Esophagus muscularis mucosa (tissue), 3 donors: ENCODE measurements around the gene SPINK2.

ENCODE experiments used
- POLR2A ChIP-seq: fragments of 450-650 bp; IDR thresholded peaks from one replicate; pipeline ENCODE4 v1.6.1; 2017; ENCODE audit warnings: antibody characterized with exemption, moderate library complexity, mild to moderate bottlenecking, low read depth
- TF ChIP-seq, protein P1 (sequence below), 3 experiments: fragments of 200-600 bp in 2 of 3; fragments of 450-650 bp in 1 of 3; sonication (generic) in 2 of 3; IDR thresholded peaks; one replicate each; pipeline ENCODE4 v1.5.1; 2017 to 2019; ENCODE audit warnings: antibody characterized with exemption in 3 of 3, mild to moderate bottlenecking in 2 of 3, moderate library complexity in 1 of 3

DNA sequence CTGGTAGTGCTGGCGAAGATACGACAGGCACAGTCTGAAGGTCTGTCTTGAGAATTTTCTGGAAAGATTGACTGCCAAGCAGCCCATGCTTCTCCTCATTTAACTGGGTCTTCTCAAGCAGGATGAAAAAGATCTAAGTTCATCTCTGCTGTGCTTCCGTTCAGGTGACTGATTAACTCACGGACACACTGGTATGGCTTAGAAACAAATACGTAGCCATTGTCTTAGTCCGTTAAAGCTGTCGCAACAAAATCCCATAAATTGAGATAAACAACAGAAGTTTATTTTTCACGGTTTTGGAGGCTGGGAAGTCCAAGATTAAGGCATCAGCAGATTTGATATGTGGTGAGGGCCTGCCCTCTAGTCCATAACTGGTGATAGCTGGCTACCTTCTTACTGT lies 39.5 kb downstream of the SPINK2 start:
- TF ChIP-seq, protein P1, sequence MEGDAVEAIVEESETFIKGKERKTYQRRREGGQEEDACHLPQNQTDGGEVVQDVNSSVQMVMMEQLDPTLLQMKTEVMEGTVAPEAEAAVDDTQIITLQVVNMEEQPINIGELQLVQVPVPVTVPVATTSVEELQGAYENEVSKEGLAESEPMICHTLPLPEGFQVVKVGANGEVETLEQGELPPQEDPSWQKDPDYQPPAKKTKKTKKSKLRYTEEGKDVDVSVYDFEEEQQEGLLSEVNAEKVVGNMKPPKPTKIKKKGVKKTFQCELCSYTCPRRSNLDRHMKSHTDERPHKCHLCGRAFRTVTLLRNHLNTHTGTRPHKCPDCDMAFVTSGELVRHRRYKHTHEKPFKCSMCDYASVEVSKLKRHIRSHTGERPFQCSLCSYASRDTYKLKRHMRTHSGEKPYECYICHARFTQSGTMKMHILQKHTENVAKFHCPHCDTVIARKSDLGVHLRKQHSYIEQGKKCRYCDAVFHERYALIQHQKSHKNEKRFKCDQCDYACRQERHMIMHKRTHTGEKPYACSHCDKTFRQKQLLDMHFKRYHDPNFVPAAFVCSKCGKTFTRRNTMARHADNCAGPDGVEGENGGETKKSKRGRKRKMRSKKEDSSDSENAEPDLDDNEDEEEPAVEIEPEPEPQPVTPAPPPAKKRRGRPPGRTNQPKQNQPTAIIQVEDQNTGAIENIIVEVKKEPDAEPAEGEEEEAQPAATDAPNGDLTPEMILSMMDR (IDR thresholded peaks at IDR 0.05), result no peak
- TF ChIP-seq POLR2A, result no peak
